Ishikawa (cell line): ENCODE results near the gene CTU1.

Experiments used
- TCF12 ChIP-seq: IDR thresholded peaks from 2 replicates; pipeline ENCODE4 v1.6.1; 2012; ENCODE audit warnings: low read depth
- YY1 ChIP-seq: IDR thresholded peaks from 2 replicates; pipeline ENCODE4 v1.6.1; 2012; ENCODE audit warnings: low read depth

DNA sequence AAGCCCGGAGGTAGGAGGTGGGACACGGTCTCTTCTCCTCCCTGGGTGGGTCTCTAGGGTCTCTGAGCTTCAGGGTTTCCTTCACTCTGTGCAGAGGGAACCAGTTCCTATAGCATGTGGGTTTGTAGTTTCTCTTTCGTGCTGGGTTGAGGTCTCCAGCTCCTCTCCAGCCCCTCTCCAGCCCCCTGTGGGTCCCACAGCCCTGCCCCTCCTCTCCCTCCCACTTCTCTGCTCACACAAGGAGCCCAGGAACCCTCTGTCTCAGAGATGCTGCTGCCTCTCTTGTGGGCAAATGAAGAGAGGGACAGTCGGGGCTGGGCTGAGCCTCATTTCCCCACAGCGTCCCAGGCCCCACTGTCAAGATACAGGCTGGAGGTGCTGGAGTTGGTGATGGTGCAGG, 35.3 kb upstream of the CTU1 start:
- no peak for TF ChIP-seq YY1
- TF ChIP-seq TCF12, result no peak
